Measurements from ENCODE around the gene RBM33.

- TF ChIP-seq ZNF274 (IDR thresholded peaks at IDR 0.05; ENCODE audit: low read depth, low read length) (no peak), YY1 (IDR thresholded peaks at IDR 0.05; ENCODE audit: insufficient read depth, insufficient read length) (no peak), SUZ12 (IDR thresholded peaks at IDR 0.05; ENCODE audit: extremely low read depth, insufficient read depth, insufficient read length) (no peak)
These were observed 180.9 kb downstream of the RBM33 start for GRCh38 chr7:155825336-155825735.

Data from NT2/D1 (cell line).